HG02642 (cell line): ENCODE measurements around the gene ZPBP.

Source experiments
- ATAC-seq: cut with Tn5 transposase; IDR thresholded peaks from one replicate; pipeline ENCODE4 v1.9.1; 2021; ENCODE audit warnings: mild to moderate bottlenecking; ENCODE audit not compliant: unreplicated experiment, poor library complexity

The ZPBP gene

GRCh38 chr7:50092579-50093491 lies at the start of gene ZPBP:
Gene ZPBP, minus strand, starts transcription at chr7:50093246. Its CDS starts 52 bp downstream, at chr7:50093194.
- peak; percentile 80 for ATAC-seq

- ATAC-seq: no peak
Measured at GRCh38 chr7:50142425-50143017, 49.5 kb upstream of the ZPBP start.

- no peak for ATAC-seq
Measured at GRCh38 chr7:50141854-50142253, 48.8 kb upstream of the ZPBP start.

- ATAC-seq: no peak
Measured at GRCh38 chr7:50141131-50141530, 48.1 kb upstream of the ZPBP start.

- no peak for ATAC-seq
Measured at GRCh38 chr7:50140688-50141087, 47.6 kb upstream of the ZPBP start.

GRCh38 chr7:50138101-50138500 lies 45.1 kb upstream of the ZPBP start:
- no peak for ATAC-seq

GRCh38 chr7:50125766-50126165 lies 32.7 kb upstream of the ZPBP start:
- ATAC-seq: no peak

GRCh38 chr7:50121286-50121685 lies 28.2 kb upstream of the ZPBP start:
- peak; percentile 89 for ATAC-seq

GRCh38 chr7:50119815-50120637 lies 27.0 kb upstream of the ZPBP start:
- ATAC-seq: peak; percentile 82

- no peak for ATAC-seq
Measured at GRCh38 chr7:50112250-50112649, 19.2 kb upstream of the ZPBP start.

- ATAC-seq: no peak
Measured at GRCh38 chr7:50101873-50102272, 8.8 kb upstream of the ZPBP start.

- no peak for ATAC-seq
Measured at GRCh38 chr7:50095634-50096033, 2.6 kb upstream of the ZPBP start.

- no peak for ATAC-seq
Measured at GRCh38 chr7:50088463-50089129, 4.5 kb downstream of the ZPBP start.

- no peak for ATAC-seq
Measured at GRCh38 chr7:50085344-50085743, 7.7 kb downstream of the ZPBP start.

- no peak for ATAC-seq
Measured at GRCh38 chr7:50073093-50073492, 20.0 kb downstream of the ZPBP start.

- peak; percentile 70 for ATAC-seq
Measured at GRCh38 chr7:50069613-50070012, 23.4 kb downstream of the ZPBP start.

- peak; percentile 66 for ATAC-seq
Measured at GRCh38 chr7:50068850-50069551, 24.0 kb downstream of the ZPBP start.

- no peak for ATAC-seq
Measured at GRCh38 chr7:50068026-50068425, 25.0 kb downstream of the ZPBP start.

- ATAC-seq: no peak
Measured at GRCh38 chr7:50062951-50063350, 30.1 kb downstream of the ZPBP start.

- no peak for ATAC-seq
Measured at GRCh38 chr7:50056131-50056530, 36.9 kb downstream of the ZPBP start.
